Forelimb muscle (tissue), 1 donor: ENCODE results near the gene SHROOM3. TPM values are rescaled to one million over a fixed set of nuclear protein-coding genes. Genes with fewer than 3 reads are reported as not detected.

Experiments used
- DNase-seq: peaks from one replicate; pipeline ENCODE4 v3.0.0-alpha.2; 2013; ENCODE audit warnings: low read depth
- polyA plus RNA-seq: library from polyadenylated mRNA; unstranded; fragments of 120-200 nt; gene quantifications from one replicate; pipeline ENCODE4 v1.2.1, GENCODE V29; 2013; ENCODE audit not compliant: insufficient read length

The SHROOM3 gene
- polyA plus RNA-seq, 1 donor = 19.0 TPM

DNA sequence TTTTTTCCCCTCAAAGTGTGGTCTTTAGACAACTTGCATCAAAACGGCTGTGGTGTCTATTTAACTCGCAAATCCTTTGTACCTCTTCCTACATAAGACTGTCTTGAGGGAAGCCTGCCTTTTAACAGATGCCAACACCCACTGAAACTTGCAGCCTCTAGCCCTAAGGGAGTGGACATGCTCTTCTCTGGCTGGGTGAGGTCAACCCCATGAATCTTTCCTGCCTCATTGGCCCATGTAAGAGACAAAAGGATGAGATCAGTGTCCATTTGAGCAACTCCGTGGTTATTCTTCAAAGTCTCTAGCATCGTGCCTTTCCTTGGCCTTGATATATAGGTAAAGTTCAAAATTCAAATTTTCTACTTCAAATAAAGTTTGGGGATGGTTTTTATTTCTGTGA is 134.7 kb downstream of the SHROOM3 start:
- no peak for DNase-seq

DNA sequence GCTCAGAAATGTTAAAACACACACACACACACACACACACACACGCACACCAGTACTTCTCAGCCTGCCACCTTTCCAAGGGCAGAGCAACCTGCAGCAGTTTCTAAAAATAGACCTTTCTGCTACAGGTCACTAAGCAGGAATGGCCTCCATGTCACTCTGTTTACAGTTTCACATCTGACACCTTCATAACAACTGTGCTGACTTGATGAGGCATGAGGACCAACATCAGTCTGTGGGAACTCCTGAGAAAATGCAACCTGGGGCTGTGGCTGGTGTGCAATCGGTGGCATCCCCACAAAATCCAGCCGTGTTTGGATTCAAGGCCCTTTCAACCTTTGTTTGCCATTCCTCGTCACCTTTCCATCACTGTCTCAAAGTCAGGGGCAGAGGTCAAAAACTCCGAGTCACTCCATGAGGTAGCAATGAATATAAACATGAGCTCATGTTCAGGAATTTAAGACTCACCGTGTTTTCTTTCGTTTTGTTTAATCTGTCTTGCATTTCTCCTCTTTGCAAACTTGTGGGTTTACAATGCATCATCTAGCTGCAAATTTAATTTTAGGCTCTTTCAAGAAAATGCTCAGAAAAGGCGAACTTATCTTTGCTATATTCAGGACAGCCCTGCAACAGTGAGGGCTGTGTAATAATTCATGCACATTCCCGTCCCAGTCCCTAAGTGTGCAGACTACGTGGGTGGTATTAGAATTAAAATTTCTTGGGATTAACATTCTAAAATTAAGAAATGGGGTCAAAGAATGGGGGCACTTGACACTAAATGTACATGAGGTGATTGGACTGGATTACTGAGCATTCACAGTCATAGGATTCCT is 135.3 kb downstream of the SHROOM3 start:
- no peak for DNase-seq

DNA sequence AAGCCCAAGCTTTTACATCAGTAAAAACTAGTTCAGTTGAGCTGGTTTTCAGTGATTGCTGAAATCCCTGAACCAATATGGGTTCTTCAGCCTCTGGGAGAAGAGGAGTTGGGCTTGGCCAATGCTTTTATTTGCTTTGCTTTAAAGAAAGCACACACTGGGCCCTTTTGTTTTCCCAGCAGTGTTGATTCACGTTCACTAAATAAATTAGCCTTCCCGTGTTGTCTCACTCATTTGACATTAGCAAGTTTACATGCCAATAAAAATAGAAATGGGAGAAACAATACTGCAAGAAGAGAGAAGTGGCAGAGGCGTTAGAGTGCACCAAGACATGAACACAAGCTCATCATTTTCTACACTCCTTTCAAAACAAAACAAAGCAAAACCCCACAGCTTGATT is 136.2 kb downstream of the SHROOM3 start:
- DNase-seq = no peak

DNA sequence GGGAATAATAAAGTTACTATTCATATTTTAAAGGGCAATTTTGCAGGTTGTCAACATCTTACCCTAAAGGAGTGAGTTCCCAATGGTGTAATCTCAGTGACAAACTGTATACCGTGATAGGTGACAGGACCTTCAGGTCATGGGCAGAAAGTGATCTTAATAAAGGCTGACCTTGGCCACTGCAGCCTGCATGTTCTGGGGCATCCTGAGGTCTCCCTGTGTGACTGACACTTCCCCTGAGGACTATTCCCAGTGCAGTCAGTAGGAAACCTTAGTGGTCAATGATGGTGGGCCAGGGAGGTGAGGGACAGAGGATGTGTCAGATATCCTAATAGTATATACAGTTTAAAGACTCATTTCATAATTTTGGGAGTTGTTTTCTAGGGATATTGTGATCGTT is 137.2 kb downstream of the SHROOM3 start:
- DNase-seq = no peak

DNA sequence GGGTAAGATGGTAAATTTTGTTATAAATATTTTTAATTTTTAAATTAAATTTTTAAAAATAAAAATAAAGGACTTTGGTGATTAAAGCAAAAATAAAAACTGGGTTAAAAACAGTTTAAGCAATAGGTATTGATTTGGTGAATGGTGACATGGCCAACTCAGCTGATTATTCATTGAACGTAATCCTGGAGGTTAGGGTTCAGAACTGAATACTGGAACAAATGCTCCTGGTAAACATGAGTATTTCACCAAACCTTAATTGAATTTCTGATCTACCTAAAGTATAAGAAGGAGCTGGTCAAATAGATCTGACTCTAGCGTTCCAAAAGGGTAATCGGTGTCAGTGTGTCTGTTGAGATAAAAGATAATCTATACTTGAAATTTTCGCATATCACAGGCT is 141.8 kb downstream of the SHROOM3 start:
- DNase-seq = no peak

DNA sequence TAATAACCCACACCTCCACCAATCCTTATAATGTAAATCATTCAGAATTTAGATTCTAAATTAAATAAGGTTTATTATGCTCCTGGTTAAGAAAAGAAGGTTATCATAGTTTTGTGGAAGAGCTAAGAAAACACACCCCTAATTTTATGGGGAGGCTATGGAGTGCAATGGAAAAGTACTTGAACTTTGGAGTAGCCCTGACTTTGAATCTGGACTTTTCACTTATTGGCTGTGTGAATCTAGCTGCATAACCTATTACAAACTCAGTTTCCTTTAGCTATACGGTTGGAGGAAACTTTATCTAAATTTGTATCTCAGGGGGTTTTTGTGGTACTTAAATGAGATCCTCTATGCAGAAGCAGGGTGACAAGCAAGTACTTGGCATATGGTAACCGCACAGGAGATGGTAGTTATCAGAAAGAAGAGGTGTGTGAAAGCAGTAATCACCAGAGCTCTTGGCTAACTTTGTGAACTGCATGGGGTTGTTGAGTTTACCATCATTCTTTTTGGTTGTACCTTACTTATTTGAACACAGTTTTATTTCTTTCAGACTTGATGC is 143.1 kb downstream of the SHROOM3 start:
- DNase-seq = no peak

DNA sequence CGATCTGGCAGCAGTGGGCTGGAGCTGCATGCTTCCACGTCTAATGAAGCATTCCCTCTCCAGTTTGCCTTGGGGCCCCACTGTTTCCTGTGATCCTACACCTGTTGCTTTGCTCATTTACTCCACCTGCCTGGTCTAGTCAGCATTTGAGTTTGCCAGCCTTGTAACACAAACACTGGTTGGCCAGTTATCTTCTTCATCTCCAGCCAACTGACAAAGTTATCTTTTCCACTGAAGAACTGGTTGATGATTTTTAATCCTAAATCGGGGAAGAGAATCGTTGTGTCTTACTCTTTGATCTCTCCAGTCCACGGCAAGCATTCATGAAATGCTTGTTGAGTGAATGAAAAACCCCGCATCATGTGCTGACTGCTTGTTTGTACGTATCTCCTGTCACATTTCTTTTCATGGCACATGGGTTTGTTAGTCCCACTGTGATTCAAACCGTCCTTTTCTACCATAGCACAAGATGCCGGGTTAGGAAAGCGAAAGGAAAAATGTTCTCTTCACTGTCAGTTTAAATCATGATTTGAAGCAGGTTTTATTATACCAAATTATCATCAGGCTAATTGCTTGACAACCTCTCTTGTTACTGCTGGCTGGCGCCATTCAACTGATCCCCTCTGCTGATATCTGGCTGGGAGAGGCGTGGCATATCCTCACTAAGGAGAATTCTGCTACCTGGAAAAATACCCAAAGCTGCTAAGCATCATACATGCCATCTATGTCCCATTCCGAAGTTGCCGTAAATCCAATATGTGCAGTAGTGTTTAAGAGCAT is 144.8 kb downstream of the SHROOM3 start:
- no peak for DNase-seq

DNA sequence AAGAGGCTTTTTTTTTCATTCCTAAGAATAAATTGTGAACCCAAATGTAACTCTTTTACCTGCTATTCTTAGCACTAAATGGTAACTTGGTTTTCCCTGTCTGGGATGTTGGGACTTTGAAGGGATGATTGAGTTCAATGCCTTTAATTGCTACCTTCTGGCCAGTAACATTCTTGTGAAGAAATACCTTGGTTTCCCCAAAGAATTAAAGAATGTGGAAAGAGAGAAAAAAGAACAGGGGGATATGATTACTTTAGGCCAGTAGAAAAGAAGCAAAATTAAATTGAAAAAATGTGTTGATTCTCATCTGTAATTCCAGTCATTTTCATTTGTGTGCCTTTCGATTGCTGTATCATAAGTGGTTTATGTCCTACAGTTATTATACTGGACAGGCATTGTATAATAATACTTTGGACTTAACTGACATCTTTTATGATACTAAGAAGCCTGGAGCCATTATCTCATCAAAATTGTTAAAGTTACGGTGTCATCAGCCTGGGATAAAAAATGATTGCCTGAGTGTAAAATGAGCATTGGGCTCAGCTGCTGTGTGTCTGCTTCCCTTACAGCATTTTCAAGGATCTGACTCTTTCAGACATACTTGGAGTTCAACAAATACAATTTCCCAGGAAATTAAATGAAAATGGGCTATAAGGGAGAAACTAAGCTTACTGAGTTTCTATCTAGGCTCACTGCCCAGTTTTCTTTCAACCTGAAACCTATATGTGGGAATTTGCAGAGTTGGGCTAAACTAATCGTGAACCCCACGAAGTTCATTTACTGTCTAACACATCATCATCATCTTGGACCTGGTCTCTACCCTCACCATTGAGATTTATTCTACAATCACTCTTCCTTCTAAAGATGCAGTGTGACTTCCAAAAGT is 146.3 kb downstream of the SHROOM3 start:
- no peak for DNase-seq

DNA sequence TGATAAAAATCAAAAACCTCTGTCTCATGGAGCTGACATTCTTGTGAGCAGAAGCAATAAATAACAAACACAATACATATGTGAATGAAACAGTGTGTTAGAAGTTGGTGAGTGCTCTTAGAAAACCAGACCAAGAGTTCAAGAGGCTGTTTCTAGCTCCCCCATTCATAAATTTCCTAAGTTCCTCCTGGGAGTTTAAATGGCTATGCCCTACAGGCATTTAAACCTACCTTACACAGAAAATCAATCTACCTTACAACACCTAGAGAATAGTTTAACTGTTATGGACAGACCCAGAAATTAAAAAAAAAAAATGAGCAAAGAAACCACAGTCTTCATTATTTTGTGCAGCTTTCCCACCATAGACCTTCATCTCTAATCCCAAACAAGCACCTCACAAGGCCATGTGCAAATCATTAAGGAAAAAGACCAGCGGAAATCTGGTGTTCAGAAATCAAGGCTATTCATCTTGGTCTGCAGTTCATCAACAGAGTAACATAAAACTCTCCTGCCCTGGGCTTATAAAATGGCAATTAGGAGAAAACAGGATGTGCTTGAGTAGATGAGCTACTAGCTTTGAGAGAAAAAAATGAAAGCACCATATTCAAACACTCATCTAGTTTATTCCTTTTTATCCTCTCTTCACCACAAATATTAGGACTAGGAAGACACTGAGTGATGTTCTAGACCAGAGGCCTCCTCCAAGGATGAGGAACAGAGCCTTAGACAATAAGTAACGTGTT is 147.2 kb downstream of the SHROOM3 start:
- DNase-seq = no peak

DNA sequence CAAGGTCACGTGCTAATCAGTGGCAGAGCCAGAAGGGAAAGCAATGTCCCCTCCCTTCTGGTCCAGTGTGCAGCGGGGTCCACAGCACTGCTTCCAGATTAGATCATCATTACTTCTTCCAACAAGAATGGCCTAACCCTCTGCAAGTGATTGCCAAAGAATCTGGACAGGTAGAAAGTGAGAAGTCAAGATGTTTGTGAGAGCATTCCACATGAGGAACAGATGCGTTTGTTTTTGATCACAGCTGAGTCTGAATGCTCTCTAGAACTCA is 147.7 kb downstream of the SHROOM3 start:
- no peak for DNase-seq

DNA sequence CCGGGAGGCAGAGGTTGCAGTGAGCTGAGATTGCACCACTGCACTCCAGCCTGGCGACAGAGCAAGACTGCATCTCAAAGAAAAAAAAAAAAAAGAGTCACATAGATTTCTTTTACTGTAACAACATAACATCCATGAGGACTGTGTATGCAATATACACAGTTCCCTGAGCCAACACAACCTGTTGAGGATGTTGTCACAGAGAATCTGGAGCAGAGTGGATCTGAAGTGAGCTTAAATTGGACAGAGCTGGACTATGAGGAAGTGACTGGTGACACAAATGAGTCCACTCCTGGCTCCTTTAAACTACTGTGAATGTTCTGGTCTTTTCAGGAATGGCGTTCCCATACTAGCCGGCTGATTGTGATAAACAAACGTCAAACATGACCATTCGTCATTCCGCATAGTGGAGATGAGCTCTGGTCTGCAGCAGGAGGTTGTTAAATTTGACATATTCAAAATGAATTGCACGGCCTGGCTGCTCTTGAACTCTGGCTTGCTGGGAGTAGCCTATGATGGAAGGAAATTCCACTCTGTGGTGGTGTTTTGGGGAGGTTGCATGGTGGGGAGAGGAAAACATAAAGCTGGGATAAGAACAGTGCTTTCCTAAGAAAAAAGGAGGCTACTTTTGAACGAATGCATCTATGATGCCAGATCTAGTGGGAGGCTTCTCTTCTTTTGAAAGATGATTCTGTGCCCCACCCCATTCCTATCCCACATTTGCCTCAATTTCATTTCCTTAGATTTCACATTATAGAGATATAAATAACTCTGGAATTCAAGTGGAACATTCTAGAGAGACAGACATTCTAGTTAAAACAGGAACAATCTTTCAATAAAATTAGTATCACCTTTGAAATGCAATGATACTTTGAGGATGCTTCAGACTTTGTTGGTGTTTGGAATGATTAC is 149.5 kb downstream of the SHROOM3 start:
- no peak for DNase-seq

DNA sequence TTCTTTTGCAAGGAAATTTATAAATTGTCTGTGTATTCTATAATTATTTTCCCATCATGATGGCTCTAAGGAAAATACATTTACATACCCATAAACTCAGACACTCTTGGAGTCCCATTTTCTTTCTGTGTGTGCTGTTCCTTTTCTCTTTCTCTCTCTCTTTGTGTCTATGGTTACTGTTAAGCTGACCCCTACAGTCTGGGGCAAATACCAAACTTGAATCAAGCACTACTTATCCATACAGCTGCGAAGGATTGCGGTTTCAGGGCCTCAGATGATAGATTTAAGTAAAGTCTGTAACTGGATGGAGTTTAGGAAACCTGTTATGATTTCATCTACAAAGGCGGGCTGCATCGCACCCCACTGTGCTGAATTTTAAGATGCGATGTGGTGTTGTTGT is 150.2 kb downstream of the SHROOM3 start:
- DNase-seq = no peak

DNA sequence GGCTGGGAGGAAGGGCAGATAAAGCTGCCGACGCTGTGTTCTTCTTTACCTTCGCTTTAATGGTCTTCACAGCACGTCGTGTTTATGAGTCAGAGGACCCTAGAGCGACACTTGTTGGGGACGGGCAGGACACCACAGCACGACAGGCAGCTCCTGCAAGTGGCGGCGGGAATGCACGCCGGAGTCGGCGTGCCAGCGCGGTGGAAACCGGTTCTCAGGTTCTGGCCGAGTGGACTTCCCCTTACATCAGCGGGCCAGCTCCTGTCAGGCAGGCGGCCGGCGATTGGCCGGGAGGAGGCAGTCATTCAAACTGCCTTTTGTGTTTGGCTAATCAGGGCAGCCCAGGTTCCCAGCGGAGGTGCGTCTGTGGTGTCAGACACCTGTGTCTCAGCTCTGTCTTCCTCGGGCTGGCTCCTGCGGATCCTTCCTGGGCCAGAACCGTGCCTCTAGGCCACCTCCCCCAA is 150.9 kb downstream of the SHROOM3 start:
- no peak for DNase-seq

DNA sequence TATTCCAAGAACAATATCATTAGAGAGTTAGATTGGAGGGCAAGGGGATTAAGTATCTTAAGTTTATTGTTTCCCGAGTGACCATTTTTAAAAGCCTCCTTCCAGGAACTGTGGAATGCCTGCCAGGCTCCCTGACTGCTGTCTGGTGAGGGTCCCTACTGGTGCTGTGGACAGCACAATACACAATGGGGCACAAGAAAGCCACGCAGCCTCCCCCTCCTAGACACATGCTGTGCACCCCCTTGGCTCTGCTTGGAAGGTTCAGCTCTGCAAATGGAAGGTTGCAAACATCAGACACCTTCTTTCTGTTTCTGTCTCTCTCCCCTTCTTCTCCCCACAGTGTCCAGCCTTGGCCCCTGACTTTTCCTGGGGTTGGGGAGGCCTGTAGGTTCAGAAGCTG is 153.2 kb downstream of the SHROOM3 start:
- no peak for DNase-seq

DNA sequence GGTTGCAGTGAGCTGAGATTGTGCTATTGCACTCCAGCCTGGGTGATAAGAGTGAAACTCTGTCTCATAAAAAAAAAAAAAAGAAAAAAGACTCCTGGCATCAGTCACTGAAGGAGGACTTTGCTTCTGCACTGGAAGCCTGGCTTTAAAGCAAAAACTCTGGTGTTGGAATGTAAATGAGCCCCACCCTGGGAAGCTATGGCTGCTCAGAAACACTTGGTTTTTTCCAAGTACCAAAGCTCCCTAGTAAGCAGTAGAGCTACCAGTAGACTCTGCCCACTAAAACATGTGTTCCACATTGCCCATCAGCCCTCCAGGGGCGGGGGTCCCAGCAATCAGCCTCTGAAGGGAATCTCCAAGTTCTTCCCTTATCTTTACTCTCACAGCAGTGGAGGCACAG is 154.4 kb downstream of the SHROOM3 start:
- DNase-seq = no peak

DNA sequence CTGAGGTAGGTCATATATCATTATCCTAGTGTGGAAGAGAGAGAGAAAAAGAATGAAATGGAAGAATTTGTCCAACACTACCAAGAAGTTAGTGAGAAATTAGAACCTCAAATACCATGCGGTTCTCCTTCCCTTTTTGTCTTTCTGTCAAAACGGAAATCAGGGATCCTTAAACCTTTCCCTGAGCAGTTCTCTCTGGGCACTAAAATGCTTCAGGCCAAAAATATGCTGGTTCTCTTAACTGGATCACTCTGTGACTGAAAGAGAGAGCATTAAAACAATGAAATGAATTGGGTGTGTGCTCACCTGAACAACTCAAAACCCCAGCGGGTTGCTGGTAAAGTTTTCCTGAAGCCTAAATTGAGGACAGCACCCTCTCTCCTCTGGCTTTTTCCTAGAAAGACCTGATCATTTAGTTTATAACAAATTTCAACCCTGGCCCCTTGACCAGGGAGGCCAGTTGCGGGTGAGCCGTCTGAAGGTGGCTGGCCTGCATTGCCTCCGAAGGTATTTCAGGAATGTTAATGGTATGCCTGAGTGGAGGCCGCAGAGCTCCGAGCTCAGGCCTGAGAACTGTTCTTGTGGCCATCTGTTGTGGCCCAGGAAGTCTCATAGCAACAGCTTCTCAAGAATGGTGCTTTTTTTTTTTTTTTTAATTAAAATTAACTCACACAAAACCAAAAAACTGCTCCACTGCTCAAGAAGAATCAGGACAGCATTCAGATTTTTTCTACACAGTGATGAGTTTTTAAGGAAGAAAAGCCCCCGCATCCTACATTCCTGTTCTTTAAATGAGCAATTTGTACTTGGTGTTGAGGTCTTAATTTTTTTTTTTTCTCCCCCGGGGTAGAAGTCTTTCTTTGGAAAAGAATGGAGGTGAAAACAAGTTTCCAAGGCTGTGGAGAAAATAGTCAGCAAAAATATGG is 155.1 kb downstream of the SHROOM3 start:
- DNase-seq = peak; percentile 28

DNA sequence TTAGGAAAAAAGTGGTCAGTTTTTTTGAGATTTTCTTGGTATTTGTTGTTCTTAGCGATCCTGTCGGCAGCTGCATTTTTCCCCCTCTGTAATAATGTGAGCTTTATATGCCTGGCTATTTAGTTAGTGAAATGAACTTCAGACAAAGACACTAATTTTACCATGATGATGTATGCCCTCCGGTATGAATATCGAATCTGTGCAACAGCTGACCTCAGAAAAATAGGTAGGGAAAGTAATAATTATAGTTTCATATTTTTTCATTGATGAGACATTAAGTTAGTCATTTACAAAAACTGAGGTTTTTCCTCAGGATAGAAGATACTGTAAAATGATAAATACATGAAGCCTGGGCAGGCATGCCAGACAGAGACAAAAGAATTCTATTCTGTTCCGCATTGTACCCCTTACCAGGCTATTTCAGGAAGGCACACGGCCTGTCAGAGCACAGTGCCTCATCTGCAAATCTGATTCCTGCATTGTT is 155.8 kb downstream of the SHROOM3 start:
- DNase-seq = no peak

DNA sequence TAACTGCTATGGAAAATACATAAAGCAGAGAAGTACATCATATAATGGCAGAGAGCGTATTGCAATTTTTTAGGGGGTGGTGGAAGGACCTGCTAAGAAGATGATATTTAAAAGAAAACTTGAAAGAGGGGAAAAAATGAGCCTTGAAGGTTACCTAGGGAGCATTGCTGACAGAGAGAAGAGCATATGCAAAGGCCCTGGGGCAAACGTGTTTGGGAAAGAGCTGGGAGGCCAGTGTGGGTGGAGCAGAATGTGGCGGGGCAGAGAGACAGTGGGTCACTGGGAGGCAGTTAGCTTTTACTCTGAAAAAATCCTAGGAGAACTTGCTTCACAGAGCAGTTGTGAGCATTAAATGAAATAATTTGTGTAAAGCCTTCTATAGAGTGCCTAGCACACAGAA is 157.0 kb downstream of the SHROOM3 start:
- no peak for DNase-seq

DNA sequence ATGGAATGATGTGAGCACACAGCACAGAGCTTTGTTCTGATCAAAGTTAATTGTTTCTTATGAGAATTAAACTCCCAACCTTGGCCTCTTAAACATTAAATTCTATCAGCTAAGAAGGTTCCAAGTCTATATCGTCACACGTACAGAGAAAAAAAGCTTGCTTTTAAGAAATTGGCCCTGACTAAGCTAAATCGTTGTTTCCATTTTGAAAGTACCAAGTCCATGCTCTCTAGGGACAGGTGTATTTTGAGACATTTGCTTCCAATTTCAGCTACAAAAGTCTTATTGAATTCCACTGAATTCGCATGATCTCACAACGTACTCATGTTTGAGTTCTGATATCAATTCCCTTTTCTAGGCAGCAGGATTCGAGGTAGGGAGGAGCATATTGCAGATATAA is 157.4 kb downstream of the SHROOM3 start:
- DNase-seq = no peak
